Tibial nerve (tissue), 3 donors: Measurements from ENCODE around the gene FAT1.

Source experiments
- CTCF ChIP-seq, 5 experiments: fragments of 200-600 bp in 3 of 5; fragments of 450-650 bp in 2 of 5; sonication (generic) in 3 of 5; IDR thresholded peaks; one replicate each; pipeline ENCODE4 v1.5.1; 2016 to 2019; ENCODE audit warnings: antibody characterized with exemption in 5 of 5, mild to moderate bottlenecking in 3 of 5, moderate library complexity in 2 of 5
- POLR2A ChIP-seq, 2 donors: fragments of 450-650 bp; IDR thresholded peaks; one replicate each; pipeline ENCODE4 v1.6.1; 2017; ENCODE audit warnings: antibody characterized with exemption in 2 of 2, mild to moderate bottlenecking in 2 of 2, moderate library complexity in 2 of 2

GRCh38 chr4:186606591-186606992, 117.1 kb downstream of the FAT1 start:
- no peak for TF ChIP-seq CTCF (IDR thresholded peaks at IDR 0.05)
- TF ChIP-seq POLR2A (IDR thresholded peaks at IDR 0.05) = no peak
